AG09309 (cell line): ENCODE data around the gene WIPF3.
"Not testable (repeated sequence)": the region's sequence is repeated elsewhere in the genome, so short reads cannot be mapped to it uniquely, and the experiment has no call there.

Experiments
- DNase-seq: peaks from one replicate; pipeline ENCODE4 v3.0.0-alpha.2; 2010; ENCODE audit warnings: low read depth
- H3K4me3 ChIP-seq: 2 replicates; pipeline ENCODE4 v1.5.1; 2011; ENCODE audit warnings: mild to moderate bottlenecking, low read depth, low read length, moderate library complexity; ENCODE audit not compliant: control insufficient read depth
- TF ChIP-seq, protein P1 (sequence below): IDR thresholded peaks from 2 replicates; pipeline ENCODE4 v1.5.1; 2011; ENCODE audit warnings: mild to moderate bottlenecking, low read depth, low read length, inconsistent platforms; ENCODE audit not compliant: insufficient read depth, control insufficient read depth; ENCODE audit errors: missing control alignments

The WIPF3 gene

DNA sequence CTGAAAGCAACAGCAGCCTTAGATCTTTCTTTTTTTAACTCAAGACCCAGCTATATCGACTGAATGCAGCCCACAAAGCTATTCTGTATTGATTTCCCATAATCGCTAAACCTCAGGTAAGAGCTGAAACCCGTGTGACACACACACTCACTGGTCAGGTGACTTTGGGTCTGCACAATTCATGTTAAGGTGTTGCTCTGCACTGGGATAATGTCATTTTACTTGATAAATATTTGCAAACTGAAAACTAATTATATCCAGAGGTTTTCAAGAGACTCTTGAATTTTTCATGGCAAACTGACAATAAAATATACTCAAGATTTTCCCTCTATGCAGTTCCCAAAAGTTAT lies 150.2 kb downstream of the WIPF3 start:
- no peak for DNase-seq
- TF ChIP-seq, protein P1, sequence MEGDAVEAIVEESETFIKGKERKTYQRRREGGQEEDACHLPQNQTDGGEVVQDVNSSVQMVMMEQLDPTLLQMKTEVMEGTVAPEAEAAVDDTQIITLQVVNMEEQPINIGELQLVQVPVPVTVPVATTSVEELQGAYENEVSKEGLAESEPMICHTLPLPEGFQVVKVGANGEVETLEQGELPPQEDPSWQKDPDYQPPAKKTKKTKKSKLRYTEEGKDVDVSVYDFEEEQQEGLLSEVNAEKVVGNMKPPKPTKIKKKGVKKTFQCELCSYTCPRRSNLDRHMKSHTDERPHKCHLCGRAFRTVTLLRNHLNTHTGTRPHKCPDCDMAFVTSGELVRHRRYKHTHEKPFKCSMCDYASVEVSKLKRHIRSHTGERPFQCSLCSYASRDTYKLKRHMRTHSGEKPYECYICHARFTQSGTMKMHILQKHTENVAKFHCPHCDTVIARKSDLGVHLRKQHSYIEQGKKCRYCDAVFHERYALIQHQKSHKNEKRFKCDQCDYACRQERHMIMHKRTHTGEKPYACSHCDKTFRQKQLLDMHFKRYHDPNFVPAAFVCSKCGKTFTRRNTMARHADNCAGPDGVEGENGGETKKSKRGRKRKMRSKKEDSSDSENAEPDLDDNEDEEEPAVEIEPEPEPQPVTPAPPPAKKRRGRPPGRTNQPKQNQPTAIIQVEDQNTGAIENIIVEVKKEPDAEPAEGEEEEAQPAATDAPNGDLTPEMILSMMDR, result no peak
- no peak overlapping the region for H3K4me3 ChIP-seq

DNA sequence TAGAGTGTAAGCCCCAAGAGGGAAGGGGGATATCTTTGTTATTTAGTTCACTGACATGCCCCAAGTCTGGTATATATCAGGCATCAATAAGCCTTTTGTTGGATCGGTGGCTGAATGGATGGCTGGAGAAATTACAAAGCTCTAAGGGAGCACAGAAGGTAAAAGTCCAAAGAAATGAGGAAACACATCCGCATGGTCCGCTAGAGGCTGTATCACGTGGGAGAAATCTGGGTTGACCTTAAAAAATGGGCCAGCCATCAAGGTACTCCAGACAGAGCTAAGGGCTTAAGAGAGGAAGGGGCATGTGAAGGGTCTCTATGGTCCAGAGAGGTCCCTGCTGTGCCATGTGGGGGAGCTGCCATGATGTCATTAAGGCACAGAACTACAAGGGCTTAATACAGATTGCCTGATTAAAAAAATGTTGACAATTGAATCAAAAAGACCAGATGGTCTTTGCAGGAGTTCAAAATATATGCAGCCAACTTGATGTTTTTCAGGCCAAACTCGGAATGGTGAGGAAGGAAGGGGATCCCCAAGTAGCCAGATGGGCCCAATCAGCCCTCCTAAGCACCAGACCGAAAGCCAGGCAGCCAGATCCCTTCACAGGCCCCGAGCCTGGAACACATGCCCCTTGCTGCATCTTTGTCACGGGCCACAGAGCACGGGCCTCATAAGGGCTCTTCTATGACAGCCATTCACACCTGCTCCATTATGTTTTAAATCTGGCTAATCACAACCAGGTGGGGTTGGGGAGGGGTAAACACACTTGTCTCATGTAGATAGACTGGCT lies 151.4 kb downstream of the WIPF3 start:
- TF ChIP-seq, protein P1, result no peak
- H3K4me3 ChIP-seq, result no peak overlapping the region
- DNase-seq, result no peak

DNA sequence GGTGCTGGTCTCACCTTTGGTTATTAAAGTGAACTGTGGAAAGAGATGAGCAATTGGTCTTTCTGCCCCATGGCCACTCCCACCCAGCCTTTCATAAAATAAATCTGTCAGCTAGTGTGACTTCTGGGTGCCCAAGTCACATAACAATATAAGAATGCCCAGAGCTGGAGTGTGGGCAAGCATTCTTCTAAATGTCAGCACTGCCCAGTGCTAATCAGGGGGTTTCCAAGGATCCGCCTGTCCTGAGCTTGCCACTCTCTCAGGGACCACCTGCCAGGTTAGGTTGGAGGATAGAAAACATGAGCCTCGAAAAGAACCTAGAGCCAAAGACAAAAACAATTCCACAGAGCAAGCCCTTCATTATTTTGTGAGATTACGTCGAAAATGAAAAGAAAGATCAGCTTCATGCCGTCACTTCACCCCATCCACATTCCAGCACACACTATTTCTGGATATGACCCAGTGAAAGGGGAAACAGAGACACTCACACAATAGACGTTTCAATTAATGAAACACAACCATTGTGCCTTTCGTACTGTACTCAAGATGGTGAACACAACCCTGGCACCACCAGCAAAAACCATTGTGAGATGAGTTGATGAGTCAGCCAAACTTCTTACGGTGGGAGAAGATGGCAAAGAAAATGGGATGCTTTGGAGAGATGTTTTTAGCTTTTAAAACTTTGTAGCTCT lies 152.5 kb downstream of the WIPF3 start:
- TF ChIP-seq, protein P1, result no peak
- H3K4me3 ChIP-seq, result no peak overlapping the region
- no peak for DNase-seq

DNA sequence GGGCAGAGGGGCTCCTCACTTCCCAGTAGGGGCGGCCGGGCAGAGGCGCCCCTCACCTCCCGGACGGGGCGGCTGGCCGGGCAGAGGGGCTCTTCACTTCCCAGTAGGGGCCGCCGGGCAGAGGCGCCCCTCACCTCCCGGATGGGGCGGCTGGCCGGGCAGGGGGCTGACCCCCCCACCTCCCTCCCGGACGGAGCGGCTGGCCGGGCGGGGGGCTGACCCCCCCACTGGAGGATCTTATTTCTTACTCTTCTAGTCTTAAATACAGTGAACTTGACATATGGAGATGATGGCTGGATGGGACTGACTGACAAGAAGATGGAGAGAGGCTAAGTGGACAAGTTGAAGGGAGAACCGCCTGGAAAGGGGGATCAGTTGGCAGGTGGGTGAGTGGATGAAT lies 155.3 kb downstream of the WIPF3 start:
- not testable (repeated sequence) for DNase-seq, H3K4me3 ChIP-seq

DNA sequence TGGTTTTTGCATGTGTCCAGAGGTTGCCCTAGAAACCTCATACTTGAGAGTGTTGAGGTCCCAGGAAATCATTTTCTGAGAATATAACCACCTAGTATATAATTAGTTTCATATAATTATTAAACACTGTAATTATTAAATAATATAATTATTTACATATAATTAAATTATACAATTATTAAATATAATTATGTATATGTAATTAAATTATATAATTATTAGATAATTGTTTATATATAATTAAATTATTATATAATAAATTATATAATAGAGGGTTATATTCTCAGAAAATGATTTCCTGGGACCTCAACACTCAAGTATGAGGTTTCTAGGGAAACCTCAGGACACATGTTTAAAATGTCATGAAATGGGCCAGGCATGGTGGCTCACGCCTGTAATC lies 155.7 kb downstream of the WIPF3 start:
- no peak for DNase-seq
- TF ChIP-seq, protein P1, result no peak
- H3K4me3 ChIP-seq, result no peak overlapping the region

DNA sequence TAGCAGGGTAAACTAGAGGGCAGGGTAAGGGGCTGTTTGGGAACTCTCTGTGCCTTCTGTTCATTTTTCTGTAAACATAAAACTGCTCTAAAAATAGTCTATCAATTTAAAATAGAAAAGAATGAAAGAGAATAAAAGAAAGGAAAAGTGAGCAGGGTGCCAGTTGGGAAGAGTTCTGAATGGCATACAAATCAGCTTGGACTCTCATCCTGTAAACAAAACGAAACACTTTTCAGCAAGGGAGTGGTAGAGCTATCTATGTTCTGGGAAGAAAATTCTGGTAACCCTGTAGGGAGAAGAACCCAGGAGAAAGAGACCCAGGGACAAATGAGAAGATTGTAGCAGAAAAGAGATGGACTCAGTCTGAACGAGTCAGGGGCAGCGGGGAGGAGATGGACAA lies 158.7 kb downstream of the WIPF3 start:
- H3K4me3 ChIP-seq, result no peak overlapping the region
- DNase-seq, result no peak
- TF ChIP-seq, protein P1, result no peak
